HEK293 (cell line): ENCODE measurements around the gene TEPSIN.

ENCODE experiments used
- HOXD13 ChIP-seq: sonication (generic); formaldehyde crosslinking; IDR thresholded peaks from 2 replicates; pipeline ENCODE4 v1.8.0; 2022; ENCODE audit warnings: missing genetic modification reagents, borderline replicate concordance
- KLF10 ChIP-seq: fragments of 450-650 bp; IDR thresholded peaks from 2 replicates; pipeline ENCODE4 v1.5.1; 2018; ENCODE audit warnings: missing biosample characterization, mild to moderate bottlenecking, missing genetic modification characterization
- SALL2 ChIP-seq: fragments of 450-650 bp; formaldehyde crosslinking; IDR thresholded peaks from 2 replicates; pipeline ENCODE4 v1.5.0; 2017; ENCODE audit warnings: missing biosample characterization, mild to moderate bottlenecking, missing genetic modification characterization, borderline replicate concordance
- SCRT1 ChIP-seq: fragments of 450-650 bp; formaldehyde crosslinking; IDR thresholded peaks from 2 replicates; pipeline ENCODE4 v1.5.1; 2016; ENCODE audit warnings: missing biosample characterization, missing genetic modification characterization, borderline replicate concordance
- TRIM28 ChIP-seq: IDR thresholded peaks from 2 replicates; pipeline ENCODE4 v1.6.1; 2011; ENCODE audit warnings: low read length, control low read depth, borderline replicate concordance
- ZNF2 ChIP-seq: fragments of 450-650 bp; formaldehyde crosslinking; IDR thresholded peaks from 2 replicates; pipeline ENCODE4 v1.5.1; 2016; ENCODE audit warnings: missing biosample characterization, missing genetic modification characterization
- ZNF266 ChIP-seq: fragments of 450-650 bp; formaldehyde crosslinking; IDR thresholded peaks from 2 replicates; pipeline ENCODE4 v1.5.1; 2016; ENCODE audit warnings: missing biosample characterization, missing genetic modification characterization, low read depth
- ZNF335 ChIP-seq: fragments of 450-650 bp; formaldehyde crosslinking; conservative IDR thresholded peaks from 2 replicates; pipeline ENCODE4 v1.5.1; 2016; ENCODE audit warnings: missing biosample characterization, missing genetic modification characterization
- ZNF37A ChIP-seq: fragments of 450-650 bp; IDR thresholded peaks from 2 replicates; pipeline ENCODE4 v1.5.1; 2018; ENCODE audit warnings: missing biosample characterization, missing genetic modification characterization
- ZNF514 ChIP-seq: fragments of 450-650 bp; formaldehyde crosslinking; IDR thresholded peaks from 2 replicates; pipeline ENCODE4 v1.5.1; 2016; ENCODE audit warnings: missing biosample characterization, missing genetic modification characterization
- ZNF571 ChIP-seq: fragments of 450-650 bp; formaldehyde crosslinking; IDR thresholded peaks from 2 replicates; pipeline ENCODE4 v1.5.0; 2017; ENCODE audit warnings: missing biosample characterization, missing genetic modification characterization
- ZNF610 ChIP-seq: fragments of 450-650 bp; formaldehyde crosslinking; IDR thresholded peaks from 2 replicates; pipeline ENCODE4 v1.5.1; 2016; ENCODE audit warnings: missing biosample characterization, missing genetic modification characterization, borderline replicate concordance
- ZNF677 ChIP-seq: fragments of 450-650 bp; IDR thresholded peaks from 2 replicates; pipeline ENCODE4 v1.5.0; 2018; ENCODE audit warnings: missing biosample characterization, mild to moderate bottlenecking, missing genetic modification characterization, moderate library complexity
- ZNF768 ChIP-seq: fragments of 450-650 bp; formaldehyde crosslinking; IDR thresholded peaks from 2 replicates; pipeline ENCODE4 v1.5.1; 2018; ENCODE audit warnings: missing biosample characterization, mild to moderate bottlenecking, missing genetic modification characterization
- ZNF776 ChIP-seq: fragments of 450-650 bp; formaldehyde crosslinking; IDR thresholded peaks from 2 replicates; pipeline ENCODE4 v1.5.0; 2017; ENCODE audit warnings: missing biosample characterization, missing genetic modification characterization, borderline replicate concordance
- ZNF791 ChIP-seq: fragments of 450-650 bp; formaldehyde crosslinking; IDR thresholded peaks from 2 replicates; pipeline ENCODE4 v1.5.1; 2016; ENCODE audit warnings: missing biosample characterization, missing genetic modification characterization
- TF ChIP-seq, protein P1 (sequence below): fragments of 450-650 bp; formaldehyde crosslinking; IDR thresholded peaks from 2 replicates; pipeline ENCODE4 v1.5.1; 2016; ENCODE audit warnings: missing biosample characterization, missing genetic modification characterization
- TF ChIP-seq, protein P2 (sequence below): fragments of 450-650 bp; IDR thresholded peaks from 2 replicates; pipeline ENCODE4 v1.5.1; 2018; ENCODE audit warnings: missing biosample characterization, mild to moderate bottlenecking, missing genetic modification characterization
- TF ChIP-seq, protein P3 (sequence below): fragments of 450-650 bp; formaldehyde crosslinking; IDR thresholded peaks from 2 replicates; pipeline ENCODE4 v1.5.1; 2016; ENCODE audit warnings: missing biosample characterization, missing genetic modification characterization
- TF ChIP-seq, protein P4 (sequence below): sonication (generic); formaldehyde crosslinking; IDR thresholded peaks from 2 replicates; pipeline ENCODE4 v1.8.1; 2022; ENCODE audit warnings: mild to moderate bottlenecking, moderate library complexity, missing genetic modification reagents
- TF ChIP-seq, protein P5 (sequence below): fragments of 450-650 bp; formaldehyde crosslinking; IDR thresholded peaks from 2 replicates; pipeline ENCODE4 v1.5.1; 2016; ENCODE audit warnings: missing biosample characterization, missing genetic modification characterization
- TF ChIP-seq, protein P6 (sequence below): fragments of 450-650 bp; formaldehyde crosslinking; IDR thresholded peaks from 2 replicates; pipeline ENCODE4 v1.5.1; 2016; ENCODE audit warnings: missing biosample characterization, missing genetic modification characterization
- TF ChIP-seq, protein P7 (sequence below): fragments of 450-650 bp; formaldehyde crosslinking; IDR thresholded peaks from 2 replicates; pipeline ENCODE4 v1.5.1; 2016; ENCODE audit warnings: missing biosample characterization, missing genetic modification characterization

The TEPSIN gene

DNA sequence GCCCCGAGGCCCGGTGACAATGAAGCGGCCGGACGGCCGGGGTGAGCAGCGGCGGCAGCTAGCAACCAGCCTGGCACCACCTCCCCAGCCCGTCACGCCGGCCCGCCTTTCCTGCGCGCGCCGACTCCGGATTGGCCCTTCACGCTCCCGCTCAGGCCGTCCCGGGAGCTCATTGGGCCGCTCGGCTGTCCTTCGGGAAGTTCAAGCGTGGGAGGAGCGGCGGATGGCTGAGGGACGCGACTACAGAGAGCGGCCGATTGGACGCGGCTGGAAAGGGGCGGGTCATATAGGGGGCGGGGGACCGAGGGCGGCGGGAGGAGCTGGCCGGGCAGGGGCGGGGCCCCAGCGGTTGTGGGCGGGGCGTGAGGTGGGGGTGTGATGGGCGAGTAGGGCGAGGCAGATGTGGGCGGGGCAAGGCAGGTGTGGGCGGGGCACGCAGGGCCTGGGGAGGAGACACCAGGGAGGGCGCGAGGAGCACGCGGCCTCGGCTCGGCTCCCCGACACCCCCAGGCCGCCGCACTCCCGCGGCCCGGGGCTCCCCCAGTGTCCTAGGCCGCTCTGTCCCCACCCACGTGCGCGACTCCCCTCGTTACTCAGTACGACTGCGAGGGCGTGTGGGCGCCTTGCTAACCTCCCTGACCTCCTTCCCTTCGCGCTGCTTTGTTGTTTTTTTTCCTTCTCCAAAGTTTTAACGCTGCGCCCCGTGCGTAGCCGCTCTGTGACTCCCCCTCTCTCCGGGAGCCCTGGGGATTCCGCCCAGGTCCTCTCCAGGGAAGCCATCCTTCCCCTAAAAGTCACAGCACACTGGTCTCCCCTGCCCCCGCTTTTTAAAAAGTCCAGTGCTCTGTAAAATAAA, 15.7 kb downstream of the TEPSIN start, which contains the start of gene CEP131 (continued):
- TF ChIP-seq, protein P1, sequence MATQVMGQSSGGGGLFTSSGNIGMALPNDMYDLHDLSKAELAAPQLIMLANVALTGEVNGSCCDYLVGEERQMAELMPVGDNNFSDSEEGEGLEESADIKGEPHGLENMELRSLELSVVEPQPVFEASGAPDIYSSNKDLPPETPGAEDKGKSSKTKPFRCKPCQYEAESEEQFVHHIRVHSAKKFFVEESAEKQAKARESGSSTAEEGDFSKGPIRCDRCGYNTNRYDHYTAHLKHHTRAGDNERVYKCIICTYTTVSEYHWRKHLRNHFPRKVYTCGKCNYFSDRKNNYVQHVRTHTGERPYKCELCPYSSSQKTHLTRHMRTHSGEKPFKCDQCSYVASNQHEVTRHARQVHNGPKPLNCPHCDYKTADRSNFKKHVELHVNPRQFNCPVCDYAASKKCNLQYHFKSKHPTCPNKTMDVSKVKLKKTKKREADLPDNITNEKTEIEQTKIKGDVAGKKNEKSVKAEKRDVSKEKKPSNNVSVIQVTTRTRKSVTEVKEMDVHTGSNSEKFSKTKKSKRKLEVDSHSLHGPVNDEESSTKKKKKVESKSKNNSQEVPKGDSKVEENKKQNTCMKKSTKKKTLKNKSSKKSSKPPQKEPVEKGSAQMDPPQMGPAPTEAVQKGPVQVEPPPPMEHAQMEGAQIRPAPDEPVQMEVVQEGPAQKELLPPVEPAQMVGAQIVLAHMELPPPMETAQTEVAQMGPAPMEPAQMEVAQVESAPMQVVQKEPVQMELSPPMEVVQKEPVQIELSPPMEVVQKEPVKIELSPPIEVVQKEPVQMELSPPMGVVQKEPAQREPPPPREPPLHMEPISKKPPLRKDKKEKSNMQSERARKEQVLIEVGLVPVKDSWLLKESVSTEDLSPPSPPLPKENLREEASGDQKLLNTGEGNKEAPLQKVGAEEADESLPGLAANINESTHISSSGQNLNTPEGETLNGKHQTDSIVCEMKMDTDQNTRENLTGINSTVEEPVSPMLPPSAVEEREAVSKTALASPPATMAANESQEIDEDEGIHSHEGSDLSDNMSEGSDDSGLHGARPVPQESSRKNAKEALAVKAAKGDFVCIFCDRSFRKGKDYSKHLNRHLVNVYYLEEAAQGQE (tag by site-specific recombination): no peak
- TF ChIP-seq, protein P2, sequence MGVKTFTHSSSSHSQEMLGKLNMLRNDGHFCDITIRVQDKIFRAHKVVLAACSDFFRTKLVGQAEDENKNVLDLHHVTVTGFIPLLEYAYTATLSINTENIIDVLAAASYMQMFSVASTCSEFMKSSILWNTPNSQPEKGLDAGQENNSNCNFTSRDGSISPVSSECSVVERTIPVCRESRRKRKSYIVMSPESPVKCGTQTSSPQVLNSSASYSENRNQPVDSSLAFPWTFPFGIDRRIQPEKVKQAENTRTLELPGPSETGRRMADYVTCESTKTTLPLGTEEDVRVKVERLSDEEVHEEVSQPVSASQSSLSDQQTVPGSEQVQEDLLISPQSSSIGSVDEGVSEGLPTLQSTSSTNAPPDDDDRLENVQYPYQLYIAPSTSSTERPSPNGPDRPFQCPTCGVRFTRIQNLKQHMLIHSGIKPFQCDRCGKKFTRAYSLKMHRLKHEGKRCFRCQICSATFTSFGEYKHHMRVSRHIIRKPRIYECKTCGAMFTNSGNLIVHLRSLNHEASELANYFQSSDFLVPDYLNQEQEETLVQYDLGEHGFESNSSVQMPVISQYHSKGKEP (tag by site-specific recombination): no peak
- TF ChIP-seq ZNF514 (no peak), ZNF677 (no peak), HOXD13 (CRISPR knock-in tag) (no peak), ZNF776 (tag by site-specific recombination) (no peak), ZNF266 (tag by site-specific recombination) (no peak), SALL2 (tag by site-specific recombination) (no peak), ZNF335 (tag by site-specific recombination) (peak; percentile 70), ZNF2 (tag by site-specific recombination) (no peak), ZNF610 (peak; percentile 70; the same call in 1 of the 2 replicates), ZNF768 (tag by site-specific recombination) (no peak), TRIM28 (no peak), SCRT1 (tag by site-specific recombination) (no peak), ZNF791 (tag by site-specific recombination) (no peak), ZNF37A (tag by site-specific recombination) (no peak), ZNF571 (no peak), KLF10 (tag by site-specific recombination) (0 out of 2 replicates have a peak, but pooled peaks have one; percentile 38)
- TF ChIP-seq, protein P3, sequence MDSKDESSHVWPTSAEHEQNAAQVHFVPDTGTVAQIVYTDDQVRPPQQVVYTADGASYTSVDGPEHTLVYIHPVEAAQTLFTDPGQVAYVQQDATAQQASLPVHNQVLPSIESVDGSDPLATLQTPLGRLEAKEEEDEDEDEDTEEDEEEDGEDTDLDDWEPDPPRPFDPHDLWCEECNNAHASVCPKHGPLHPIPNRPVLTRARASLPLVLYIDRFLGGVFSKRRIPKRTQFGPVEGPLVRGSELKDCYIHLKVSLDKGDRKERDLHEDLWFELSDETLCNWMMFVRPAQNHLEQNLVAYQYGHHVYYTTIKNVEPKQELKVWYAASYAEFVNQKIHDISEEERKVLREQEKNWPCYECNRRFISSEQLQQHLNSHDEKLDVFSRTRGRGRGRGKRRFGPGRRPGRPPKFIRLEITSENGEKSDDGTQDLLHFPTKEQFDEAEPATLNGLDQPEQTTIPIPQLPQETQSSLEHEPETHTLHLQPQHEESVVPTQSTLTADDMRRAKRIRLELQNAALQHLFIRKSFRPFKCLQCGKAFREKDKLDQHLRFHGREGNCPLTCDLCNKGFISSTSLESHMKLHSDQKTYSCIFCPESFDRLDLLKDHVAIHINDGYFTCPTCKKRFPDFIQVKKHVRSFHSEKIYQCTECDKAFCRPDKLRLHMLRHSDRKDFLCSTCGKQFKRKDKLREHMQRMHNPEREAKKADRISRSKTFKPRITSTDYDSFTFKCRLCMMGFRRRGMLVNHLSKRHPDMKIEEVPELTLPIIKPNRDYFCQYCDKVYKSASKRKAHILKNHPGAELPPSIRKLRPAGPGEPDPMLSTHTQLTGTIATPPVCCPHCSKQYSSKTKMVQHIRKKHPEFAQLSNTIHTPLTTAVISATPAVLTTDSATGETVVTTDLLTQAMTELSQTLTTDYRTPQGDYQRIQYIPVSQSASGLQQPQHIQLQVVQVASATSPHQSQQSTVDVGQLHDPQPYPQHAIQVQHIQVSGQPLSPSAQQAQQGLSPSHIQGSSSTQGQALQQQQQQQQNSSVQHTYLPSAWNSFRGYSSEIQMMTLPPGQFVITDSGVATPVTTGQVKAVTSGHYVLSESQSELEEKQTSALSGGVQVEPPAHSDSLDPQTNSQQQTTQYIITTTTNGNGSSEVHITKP (tag by site-specific recombination): no peak; the same call in 1 of the 2 replicates
- TF ChIP-seq, protein P4, sequence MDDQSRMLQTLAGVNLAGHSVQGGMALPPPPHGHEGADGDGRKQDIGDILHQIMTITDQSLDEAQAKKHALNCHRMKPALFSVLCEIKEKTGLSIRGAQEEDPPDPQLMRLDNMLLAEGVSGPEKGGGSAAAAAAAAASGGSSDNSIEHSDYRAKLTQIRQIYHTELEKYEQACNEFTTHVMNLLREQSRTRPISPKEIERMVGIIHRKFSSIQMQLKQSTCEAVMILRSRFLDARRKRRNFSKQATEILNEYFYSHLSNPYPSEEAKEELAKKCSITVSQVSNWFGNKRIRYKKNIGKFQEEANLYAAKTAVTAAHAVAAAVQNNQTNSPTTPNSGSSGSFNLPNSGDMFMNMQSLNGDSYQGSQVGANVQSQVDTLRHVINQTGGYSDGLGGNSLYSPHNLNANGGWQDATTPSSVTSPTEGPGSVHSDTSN (CRISPR knock-in tag): peak; percentile 99
- TF ChIP-seq, protein P5, sequence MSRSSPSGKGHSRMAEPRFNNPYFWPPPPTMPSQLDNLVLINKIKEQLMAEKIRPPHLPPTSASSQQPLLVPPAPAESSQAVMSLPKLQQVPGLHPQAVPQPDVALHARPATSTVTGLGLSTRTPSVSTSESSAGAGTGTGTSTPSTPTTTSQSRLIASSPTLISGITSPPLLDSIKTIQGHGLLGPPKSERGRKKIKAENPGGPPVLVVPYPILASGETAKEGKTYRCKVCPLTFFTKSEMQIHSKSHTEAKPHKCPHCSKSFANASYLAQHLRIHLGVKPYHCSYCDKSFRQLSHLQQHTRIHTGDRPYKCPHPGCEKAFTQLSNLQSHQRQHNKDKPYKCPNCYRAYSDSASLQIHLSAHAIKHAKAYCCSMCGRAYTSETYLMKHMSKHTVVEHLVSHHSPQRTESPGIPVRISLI (tag by site-specific recombination): peak; percentile 80; the same call in 1 of the 2 replicates
- TF ChIP-seq, protein P6, sequence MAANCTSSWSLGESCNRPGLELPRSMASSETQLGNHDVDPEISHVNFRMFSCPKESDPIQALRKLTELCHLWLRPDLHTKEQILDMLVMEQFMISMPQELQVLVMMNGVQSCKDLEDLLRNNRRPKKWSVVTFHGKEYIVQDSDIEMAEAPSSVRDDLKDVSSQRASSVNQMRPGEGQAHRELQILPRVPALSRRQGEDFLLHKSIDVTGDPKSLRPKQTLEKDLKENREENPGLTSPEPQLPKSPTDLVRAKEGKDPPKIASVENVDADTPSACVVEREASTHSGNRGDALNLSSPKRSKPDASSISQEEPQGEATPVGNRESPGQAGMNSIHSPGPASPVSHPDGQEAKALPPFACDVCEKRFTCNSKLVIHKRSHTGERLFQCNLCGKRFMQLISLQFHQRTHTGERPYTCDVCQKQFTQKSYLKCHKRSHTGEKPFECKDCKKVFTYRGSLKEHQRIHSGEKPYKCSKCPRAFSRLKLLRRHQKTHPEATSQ: no peak
- TF ChIP-seq, protein P7, sequence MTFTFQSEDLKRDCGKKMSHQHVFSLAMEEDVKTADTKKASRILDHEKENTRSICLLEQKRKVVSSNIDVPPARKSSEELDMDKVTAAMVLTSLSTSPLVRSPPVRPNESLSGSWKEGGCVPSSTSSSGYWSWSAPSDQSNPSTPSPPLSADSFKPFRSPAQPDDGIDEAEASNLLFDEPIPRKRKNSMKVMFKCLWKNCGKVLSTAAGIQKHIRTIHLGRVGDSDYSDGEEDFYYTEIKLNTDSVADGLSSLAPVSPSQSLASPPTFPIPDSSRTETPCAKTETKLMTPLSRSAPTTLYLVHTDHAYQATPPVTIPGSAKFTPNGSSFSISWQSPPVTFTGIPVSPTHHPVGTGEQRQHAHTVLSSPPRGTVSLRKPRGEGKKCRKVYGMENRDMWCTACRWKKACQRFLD (tag by site-specific recombination): no peak
